Measurements from ENCODE around the gene ADGRV1.

DNA sequence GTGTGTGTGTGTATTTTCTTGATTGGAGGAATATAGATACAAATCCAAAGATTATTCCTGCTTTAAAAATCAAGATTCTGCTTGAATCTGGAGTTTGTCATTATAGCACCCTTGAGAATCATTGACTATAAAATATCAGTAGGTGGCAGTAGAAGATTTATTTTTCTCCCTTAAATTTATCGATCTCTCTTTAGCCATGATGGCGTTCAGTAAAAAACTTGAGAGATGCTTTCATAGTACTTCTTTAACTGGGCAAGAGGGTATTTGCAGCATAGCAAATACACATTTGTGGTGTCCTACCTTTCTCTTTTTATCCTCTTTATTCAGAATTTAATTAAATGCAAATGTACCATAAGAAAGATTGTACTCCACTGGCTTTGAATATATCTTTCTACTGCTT is 307.7 kb downstream of the ADGRV1 start:
- TF ChIP-seq YY1 (IDR thresholded peaks at IDR 0.05; ENCODE audit: insufficient read depth, insufficient read length) (no peak), ZNF274 (IDR thresholded peaks at IDR 0.05; ENCODE audit: low read depth, low read length) (no peak), SUZ12 (IDR thresholded peaks at IDR 0.05; ENCODE audit: extremely low read depth, insufficient read depth, insufficient read length) (no peak)
